Middle frontal gyrus (tissue), 1 donor: ENCODE measurements around the gene YIPF3.
A peak's percentile ranks its signal among the peaks of the same experiment; 100 is the strongest.
"Not testable (repeated sequence)": the region's sequence is repeated elsewhere in the genome, so short reads cannot be mapped to it uniquely, and the experiment has no call there.

ENCODE experiments used
- DNase-seq: peaks from one replicate; pipeline ENCODE4 v3.0.0-alpha.2; 2015; ENCODE audit warnings: low spot score; ENCODE audit errors: extremely low spot score

The YIPF3 gene

DNA sequence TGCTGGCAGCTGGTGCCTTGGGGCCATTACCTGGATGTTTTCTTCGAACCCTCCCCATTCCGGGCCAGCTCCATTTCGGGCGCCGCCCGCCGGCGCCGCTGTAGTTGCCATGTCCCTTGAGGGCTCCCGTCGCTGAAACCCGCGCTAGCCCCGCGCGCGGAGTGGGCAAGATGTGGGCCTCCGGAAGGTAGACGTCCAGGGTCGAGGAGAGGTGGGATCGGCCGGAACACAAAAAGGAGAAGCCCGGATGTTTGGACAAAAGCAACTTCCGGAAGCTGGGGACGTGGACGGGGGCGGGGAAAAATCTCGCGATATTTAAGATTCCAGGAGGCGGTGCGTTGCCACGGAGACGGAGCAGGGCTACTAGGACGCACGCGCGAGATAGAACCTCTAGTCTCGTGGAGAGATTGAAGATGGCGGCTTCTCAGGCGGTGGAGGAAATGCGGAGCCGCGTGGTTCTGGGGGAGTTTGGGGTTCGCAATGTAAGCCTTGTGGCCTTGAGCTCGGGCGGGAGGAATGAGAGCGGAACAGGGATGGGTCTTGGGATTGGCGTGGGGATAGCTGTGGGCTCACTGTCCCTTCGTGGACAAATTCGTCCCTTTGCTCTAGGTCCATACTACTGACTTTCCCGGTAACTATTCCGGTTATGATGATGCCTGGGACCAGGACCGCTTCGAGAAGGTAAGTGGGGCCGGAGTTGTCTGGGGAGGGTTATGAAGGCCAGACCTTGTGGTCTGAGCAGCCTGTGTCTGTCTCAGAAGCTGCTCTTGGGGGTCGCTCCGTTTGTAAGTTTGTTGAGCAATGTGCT is at the start of gene YIPF3, which contains the start of gene POLR1C:
Gene YIPF3 (minus strand): TSS at position 230 of the 808 bp plus-strand sequence. CDS start 119 bp downstream, at position 111.
Gene POLR1C (plus strand): TSS at position 393 of the 808 bp plus-strand sequence. CDS start 21 bp downstream, at position 414.
- peak; percentile 97 for DNase-seq

GRCh38 chr6:43559328-43559727 is 42.6 kb upstream of the YIPF3 start:
- no peak for DNase-seq

DNA sequence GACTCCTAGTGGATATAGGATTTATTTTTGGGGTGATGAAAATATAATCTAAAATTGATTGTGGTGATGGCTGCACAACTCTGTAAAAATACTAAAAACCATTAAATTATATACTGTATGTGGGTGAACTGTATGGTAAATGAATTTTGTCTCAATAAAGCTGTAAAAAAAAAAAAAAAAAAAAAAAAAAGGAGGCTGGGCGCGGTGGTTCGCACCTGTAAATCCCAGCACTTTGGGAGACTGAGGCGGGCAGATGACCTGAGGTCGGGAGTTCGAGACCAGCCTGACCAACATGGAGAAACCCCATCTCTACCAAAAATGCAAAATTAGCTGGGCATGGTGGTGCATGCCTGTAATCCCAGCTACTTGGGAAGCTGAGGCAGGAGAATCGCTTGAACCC is 40.9 kb upstream of the YIPF3 start:
- DNase-seq, result not testable (repeated sequence)

GRCh38 chr6:43547222-43547621 is 30.5 kb upstream of the YIPF3 start:
- peak; percentile 5 for DNase-seq

DNA sequence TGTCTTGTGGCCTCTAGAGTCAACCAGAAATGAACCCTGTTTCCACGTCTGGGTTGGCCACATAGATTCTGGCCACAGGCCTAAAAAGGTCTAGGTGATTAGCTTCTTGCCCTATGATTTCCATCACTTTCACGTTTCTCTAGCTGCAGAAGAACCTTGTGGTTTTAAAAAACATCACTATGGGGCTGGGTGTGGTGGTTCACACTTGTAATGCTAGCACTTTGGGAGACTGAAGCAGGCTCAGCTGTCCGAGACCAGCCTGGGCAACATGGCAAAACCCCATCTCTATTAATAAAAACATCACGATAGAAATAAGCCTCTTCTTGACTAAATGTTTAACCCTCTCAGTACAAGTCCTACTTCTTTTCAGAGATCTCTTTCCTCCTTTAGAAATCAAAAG is 27.7 kb upstream of the YIPF3 start:
- DNase-seq, result no peak

DNA sequence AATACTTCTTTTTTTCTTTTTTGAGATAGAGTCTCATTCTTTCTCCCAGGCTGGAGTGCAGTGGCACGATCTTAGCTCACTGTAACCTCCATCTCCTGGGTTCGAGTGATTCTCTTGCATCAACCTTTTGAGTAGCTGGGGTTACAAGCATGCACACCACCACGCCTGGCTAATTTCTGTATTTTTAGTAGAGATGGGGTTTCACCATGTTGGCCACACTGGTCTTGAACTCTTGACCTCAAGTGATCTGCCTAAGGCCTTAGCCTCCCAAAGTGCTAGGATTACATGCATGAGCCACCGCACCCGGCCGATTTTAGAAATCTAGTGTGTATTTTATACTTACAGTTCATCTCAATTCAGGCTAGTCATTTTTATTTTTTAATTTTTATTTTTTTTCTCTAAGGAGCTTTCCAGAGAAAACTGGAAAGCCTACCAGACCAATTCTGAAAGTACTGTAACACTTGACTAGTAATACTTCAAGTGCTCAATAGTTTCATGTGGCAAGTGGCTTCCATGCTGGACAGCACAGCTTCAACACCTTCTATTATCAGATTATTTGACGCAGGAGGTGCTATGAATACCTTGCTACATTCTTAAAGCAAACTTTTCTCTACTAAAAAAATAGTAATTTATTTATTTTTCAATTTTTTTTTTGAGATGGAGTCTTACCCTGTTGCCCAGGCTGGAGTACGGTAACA is 25.2 kb upstream of the YIPF3 start:
- DNase-seq, result no peak

GRCh38 chr6:43540507-43540906 is 23.8 kb upstream of the YIPF3 start:
- DNase-seq, result no peak

GRCh38 chr6:43539409-43539808 is 22.7 kb upstream of the YIPF3 start:
- DNase-seq, result not testable (repeated sequence)

GRCh38 chr6:43538986-43539385 is 22.3 kb upstream of the YIPF3 start:
- DNase-seq, result not testable (repeated sequence)

GRCh38 chr6:43532201-43532600 is 15.5 kb upstream of the YIPF3 start:
- no peak for DNase-seq

DNA sequence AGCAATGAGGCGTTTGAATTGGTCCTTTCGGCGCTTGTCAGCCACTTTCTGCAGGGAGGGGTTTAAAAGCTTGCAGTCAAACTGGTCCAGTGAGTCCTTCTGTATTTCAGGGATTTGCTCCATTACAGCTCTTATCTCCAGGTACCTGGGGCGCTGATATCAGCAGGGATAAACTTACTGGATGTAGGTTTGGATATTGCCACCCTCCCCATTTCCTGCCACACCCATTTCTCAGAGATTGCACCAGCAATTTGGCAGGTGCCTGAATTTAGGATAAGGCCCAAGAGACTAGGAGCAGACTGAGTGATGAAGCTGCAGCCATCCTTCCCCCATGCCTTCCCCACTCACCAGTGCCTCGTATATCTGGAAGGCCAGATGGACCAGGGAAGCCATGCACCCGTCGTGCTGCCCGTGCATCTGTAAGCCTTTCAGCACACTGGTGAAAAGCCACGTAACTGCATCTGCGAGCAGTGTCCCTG is 7.8 kb upstream of the YIPF3 start:
- no peak for DNase-seq

- no peak for DNase-seq
Measured at GRCh38 chr6:43523284-43523683, 6.6 kb upstream of the YIPF3 start.

DNA sequence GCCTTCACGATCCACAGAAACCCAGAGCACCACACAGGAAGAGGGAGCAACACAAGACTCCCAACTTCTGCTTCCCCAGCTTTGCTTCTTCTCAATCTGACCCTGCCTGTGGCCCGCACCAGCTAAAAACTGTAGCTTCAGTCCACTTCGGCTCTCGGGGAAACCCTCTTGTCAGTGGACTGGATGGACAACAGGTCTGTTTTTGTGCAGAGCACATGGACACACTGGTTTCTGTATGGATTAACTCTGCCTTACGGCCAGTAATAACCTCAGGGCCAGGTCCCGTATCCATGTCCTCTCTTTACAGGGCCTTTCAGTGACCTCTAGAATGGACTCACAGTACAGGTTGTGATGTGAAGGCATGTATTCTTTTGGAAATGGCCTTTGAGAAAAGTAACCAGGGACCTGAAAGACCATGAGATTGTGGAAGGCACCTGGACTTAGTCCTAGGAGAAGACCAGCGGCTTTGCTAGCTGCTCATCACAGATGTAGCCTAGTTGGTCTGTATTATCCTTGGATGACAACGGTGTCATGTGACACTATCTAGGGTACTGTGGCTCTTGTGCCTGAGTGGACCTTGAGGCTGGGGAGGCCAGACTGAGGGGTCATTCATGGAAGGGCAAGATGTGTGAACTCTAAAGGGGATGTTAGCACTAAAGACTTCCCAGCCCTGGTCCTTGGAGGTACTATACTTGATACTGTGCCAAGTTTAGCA is 6.0 kb upstream of the YIPF3 start:
- no peak for DNase-seq

- DNase-seq, result no peak
Measured at GRCh38 chr6:43521836-43522235, 5.1 kb upstream of the YIPF3 start.

DNA sequence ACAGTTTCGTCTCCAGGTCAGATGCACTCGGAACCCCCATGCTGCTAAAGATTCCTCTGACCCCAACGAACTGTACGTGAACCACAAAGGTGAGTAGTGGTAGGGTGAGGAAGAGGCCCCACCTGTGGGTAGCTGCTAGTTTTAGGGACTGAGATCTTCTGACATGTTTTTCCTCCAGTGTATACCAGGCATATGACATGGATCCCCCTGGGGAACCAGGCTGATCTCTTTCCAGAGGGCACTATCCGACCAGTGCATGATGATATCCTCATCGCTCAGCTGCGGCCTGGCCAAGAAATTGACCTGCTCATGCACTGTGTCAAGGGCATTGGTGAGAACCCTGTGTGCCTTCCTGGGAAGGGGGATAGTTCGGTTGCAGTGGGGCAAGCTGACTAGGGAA is 3.4 kb upstream of the YIPF3 start:
- DNase-seq, result no peak

- no peak for DNase-seq
Measured at GRCh38 chr6:43517505-43518357, 1.0 kb upstream of the YIPF3 start.

DNA sequence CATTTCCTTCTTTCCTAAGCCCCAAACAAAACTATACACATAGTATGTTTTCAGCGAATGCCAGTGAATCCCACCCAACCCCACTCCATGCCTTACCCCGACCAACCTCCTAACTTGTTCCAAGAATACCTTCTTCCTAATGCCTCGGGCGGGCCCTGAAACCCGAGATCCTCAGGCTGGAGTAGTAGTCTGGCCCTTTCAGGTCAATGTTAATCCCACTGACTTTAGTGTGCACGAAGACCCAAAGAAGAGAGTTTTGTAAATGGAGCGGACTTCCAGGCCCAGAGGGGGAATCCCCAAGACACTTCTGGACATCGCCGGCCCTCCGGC is 394 bp downstream of the YIPF3 start:
- DNase-seq, result no peak

DNA sequence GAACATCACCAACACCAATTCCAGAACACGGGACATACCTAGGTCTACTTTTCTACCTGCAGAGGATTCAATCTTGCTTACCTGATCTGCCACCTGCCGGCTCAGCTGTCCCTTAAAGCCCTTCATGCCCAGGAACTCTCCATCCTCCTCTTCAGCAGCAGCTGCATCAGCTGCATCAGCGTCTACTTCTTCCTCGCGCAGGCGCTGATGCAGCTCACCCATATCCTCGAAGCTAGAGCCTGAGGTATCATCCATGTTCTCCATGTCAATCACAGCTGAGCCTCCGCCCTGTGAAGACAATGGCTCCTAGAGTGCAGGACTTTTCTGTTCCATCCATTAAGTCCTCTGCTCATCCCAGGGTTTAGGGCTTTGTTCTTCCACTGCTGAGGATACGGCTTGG is 918 bp downstream of the YIPF3 start:
- no peak for DNase-seq

DNA sequence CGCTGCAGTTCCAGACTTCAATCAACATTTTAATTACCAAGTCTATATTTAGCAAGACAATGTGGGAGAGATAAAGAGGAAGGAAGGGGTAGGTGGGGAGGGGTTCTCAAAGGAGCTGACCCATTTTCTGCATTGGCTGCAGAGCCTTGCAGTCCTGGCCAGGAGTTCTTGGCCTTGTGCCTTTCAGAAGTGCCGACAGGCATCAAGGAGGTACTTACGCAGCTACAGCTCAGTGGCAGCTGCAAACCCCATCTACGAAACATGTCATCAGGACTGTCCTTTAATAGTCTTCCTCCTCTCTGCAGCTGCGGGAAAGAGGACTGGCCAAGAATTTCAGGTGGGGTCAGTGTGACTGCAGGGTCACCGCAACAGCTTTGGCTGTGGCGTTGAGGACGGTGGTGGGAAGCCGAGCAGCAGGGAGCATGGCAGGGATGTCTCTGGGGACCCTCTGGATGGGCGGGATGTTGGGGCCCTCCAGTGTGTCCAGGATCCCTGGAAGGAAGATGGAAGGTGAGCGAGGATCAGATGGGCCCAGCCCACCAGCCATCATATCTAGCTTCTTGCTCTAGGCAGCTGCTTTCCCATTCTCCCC is 4.8 kb downstream of the YIPF3 start:
- no peak for DNase-seq

DNA sequence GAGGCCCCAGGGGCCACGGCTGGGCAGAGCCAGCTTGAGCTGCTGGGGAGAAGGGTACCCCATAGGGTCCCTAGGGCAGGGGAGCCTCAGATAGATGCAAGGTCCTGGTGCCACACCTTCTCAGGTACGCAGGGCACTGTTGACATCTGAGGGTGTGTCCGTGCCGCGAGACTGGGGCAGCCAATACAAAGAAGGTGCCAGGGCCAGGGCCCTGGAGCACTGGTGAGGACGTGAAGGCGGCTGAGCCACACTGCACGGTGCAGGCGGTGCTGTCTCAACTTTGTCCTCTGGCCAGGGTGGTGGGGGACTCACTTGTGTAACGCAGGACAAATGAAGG is 5.9 kb downstream of the YIPF3 start:
- no peak for DNase-seq
